Sigmoid colon (tissue), 7 donors: ENCODE data around the gene OPCML. TPM values are rescaled to one million over a fixed set of nuclear protein-coding genes. Genes with fewer than 3 reads are reported as not detected.

Experiments
- DNase-seq: peaks from one replicate; pipeline ENCODE4 v3.0.0-alpha.2; 2019
- H3K27ac ChIP-seq, 4 donors: fragments of 200-600 bp; sonication (generic); one replicate each; pipeline ENCODE4 v1.5.1; 2016 to 2019; ENCODE audit warnings: mild to moderate bottlenecking in 1 of 4
- H3K27me3 ChIP-seq, 3 donors: fragments of 200-600 bp; sonication (generic); one replicate each; pipeline ENCODE4 v1.5.1; 2019; ENCODE audit warnings: mild to moderate bottlenecking in 1 of 3
- H3K36me3 ChIP-seq, 4 donors: fragments of 200-600 bp; sonication (generic); one replicate each; pipeline ENCODE4 v1.5.1; 2016 to 2019
- H3K4me1 ChIP-seq, 4 donors: fragments of 200-600 bp; sonication (generic); one replicate each; pipeline ENCODE4 v1.5.1; 2017 to 2019
- H3K4me3 ChIP-seq, 4 donors: fragments of 200-600 bp; sonication (generic); one replicate each; pipeline ENCODE4 v1.5.1; 2017 to 2019; ENCODE audit warnings: mild to moderate bottlenecking in 2 of 4, moderate library complexity in 1 of 4
- H3K9me3 ChIP-seq, 4 donors: fragments of 200-600 bp in 3 of 4; sonication (generic) in 3 of 4; one replicate each; pipeline versions ENCODE4 v1.5.1 to v1.6.1; 2013 to 2019
- CTCF ChIP-seq, 4 experiments: fragments of 450-650 bp in 3 of 4; fragments of 200-600 bp in 1 of 4; IDR thresholded peaks; one replicate each; pipeline ENCODE4 v1.5.1; 2016 to 2019; ENCODE audit warnings: antibody characterized with exemption in 4 of 4, mild to moderate bottlenecking in 3 of 4, moderate library complexity in 2 of 4
- EP300 ChIP-seq, 4 donors: sonication (generic); formaldehyde crosslinking; IDR thresholded peaks; one replicate each; pipeline ENCODE4 v1.6.1; 2017; ENCODE audit warnings: antibody characterized with exemption in 4 of 4
- POLR2A ChIP-seq, 2 donors: fragments of 450-650 bp; IDR thresholded peaks; one replicate each; pipeline ENCODE4 v1.6.1; 2016; ENCODE audit warnings: antibody characterized with exemption in 2 of 2, mild to moderate bottlenecking in 2 of 2, moderate library complexity in 2 of 2
- POLR2AphosphoS5 ChIP-seq, 4 donors: sonication (generic); formaldehyde crosslinking; IDR thresholded peaks; one replicate each; pipeline ENCODE4 v1.6.1; 2017; ENCODE audit warnings: antibody characterized with exemption in 4 of 4
- WGBS, 2 donors: extraction: QIAGEN DNeasy Blood & Tissue Kit; methylation state at CpG; one replicate each; pipeline ENCODE4 v1.1.7; 2013; 5-methylcytosine and 5-hydroxymethylcytosine counted together
- intact Hi-C: fragments of 100-400 bp; cut with DNase I; formaldehyde crosslinking; loops from one replicate; pipeline ENCODE4 v1.15.1; 2023
- polyA plus RNA-seq, 3 donors: library from polyadenylated mRNA; stranded (reverse); fragments of 200-250 nt; gene quantifications; one replicate each; pipeline ENCODE4 v1.2.3, GENCODE V29; 2013
- total RNA-seq, 4 donors: library from RNA; depleted of rRNA; stranded (reverse); fragments of >200 nt; gene quantifications; one replicate each; pipeline ENCODE4 v1.1.0, GENCODE V29; 2016
- donor health status: healthy with polysubstance abuse.
- donor health status: Bipolar disorder and iron deficiency.
- donor health status: healthy.

OPCML gene
- total and polyA plus RNA-seq, 7 donors: under 0.01 to 0.14 (median 0.03) TPM; not detected in 4

DNA sequence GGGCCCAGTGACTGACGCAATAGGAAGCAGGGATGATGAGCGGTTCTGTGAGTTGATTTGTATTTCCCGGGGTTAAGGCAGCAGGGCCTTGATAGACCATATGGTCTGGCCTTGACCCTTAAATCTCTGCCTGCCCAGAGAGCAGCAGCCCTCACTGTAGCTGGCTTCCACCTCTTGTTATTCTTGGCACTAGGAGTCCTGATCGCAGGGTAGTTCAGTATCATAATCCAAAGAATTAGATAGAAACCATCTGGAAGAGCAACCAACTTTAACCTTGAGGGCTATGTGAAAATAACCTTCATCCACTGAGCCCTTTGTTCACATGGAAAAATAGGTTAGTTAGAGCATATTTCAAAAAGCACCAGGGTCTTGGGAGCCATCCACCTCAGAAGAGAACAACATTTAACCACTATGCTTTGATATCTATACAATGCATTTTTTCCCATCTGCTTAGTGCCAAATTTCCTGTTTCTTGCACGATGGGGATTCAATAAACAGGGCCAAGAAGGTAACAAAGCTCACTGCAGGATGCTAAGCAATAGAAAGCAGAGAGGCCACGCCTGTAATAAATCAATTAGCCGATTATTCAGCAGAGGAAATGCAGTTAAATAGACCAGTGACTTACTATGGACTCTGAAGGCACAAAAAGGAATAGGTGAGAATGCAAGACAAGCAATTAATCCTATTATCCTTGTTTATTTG, 761.3 kb downstream of the OPCML start:
- no peak for DNase-seq
- Histone ChIP-seq H3K36me3 (no peaks in the 10 kb centered on the region), H3K4me1 (no peaks in the 10 kb centered on the region), H3K27ac (no peak overlapping the region), H3K27me3 (no peaks in the 10 kb centered on the region), H3K4me3 (no peak overlapping the region), H3K9me3 (no peaks in the 10 kb centered on the region)
- 50 to 51% methylated on average over 7 of the region's 7 CpGs for WGBS, 2 donors
- intact Hi-C loops: no loop called here
- TF ChIP-seq POLR2AphosphoS5 (IDR thresholded peaks at IDR 0.05) (no peak), CTCF (IDR thresholded peaks at IDR 0.05) (no peak), EP300 (IDR thresholded peaks at IDR 0.05) (no peak), POLR2A (IDR thresholded peaks at IDR 0.05) (no peak)

GRCh38 chr11:132763503-132763902, 768.8 kb downstream of the OPCML start:
- 92 to 93% methylated on average over 5 of the region's 5 CpGs for WGBS, 2 donors
- Histone ChIP-seq H3K27ac (no peak overlapping the region), H3K9me3 (no peaks in the 10 kb centered on the region), H3K4me3 (no peak overlapping the region), H3K36me3 (no peaks in the 10 kb centered on the region), H3K27me3 (no peaks in the 10 kb centered on the region), H3K4me1 (no peaks in the 10 kb centered on the region)
- intact Hi-C loops: no loop called here
- DNase-seq: no peak
- TF ChIP-seq POLR2A (IDR thresholded peaks at IDR 0.05): no peak
- TF ChIP-seq CTCF (IDR thresholded peaks at IDR 0.05): no peak
- no peak for TF ChIP-seq EP300 (IDR thresholded peaks at IDR 0.05)
- no peak for TF ChIP-seq POLR2AphosphoS5 (IDR thresholded peaks at IDR 0.05)

DNA sequence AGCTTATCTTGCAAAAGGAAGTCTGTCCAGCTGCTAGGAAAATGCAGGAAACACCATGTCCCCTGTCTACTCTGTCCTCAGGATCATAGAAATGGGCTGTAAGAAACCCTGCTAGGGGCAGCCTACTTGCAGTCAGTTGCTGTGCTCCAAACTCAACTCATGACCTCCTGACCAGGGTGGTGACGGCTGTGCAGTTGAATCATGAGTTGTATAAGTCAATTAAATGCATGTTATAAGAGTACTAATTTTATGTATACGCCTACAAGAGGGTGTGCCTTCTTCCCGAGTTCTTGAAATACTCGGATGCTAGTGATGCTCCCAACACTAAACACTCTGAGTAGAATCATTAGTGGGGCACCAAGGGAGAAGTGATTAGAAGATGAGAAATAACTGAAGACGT, 776.4 kb downstream of the OPCML start:
- WGBS, 2 donors: 77 to 88% methylated on average over 5 of the region's 5 CpGs
- H3K27ac ChIP-seq: no peak overlapping the region
- intact Hi-C loops: no loop called here
- no peak overlapping the region for H3K4me3 ChIP-seq
- DNase-seq: no peak
- TF ChIP-seq POLR2AphosphoS5 (IDR thresholded peaks at IDR 0.05): no peak
- no peak for TF ChIP-seq EP300 (IDR thresholded peaks at IDR 0.05)
- TF ChIP-seq CTCF (IDR thresholded peaks at IDR 0.05): no peak
- TF ChIP-seq POLR2A (IDR thresholded peaks at IDR 0.05): no peak
- H3K27me3 ChIP-seq: no peaks in the 10 kb centered on the region
- H3K4me1 ChIP-seq: no peaks in the 10 kb centered on the region
- H3K36me3 ChIP-seq: no peaks in the 10 kb centered on the region
- no peaks in the 10 kb centered on the region for H3K9me3 ChIP-seq

GRCh38 chr11:132751516-132752250, 780.6 kb downstream of the OPCML start:
- 79 to 83% methylated on average over 3 of the region's 3 CpGs for WGBS, 2 donors
- Histone ChIP-seq H3K36me3 (no peaks in the 10 kb centered on the region), H3K4me1 (no peaks in the 10 kb centered on the region), H3K4me3 (no peak overlapping the region), H3K27me3 (no peaks in the 10 kb centered on the region), H3K9me3 (no peaks in the 10 kb centered on the region), H3K27ac (no peak overlapping the region)
- DNase-seq: no peak
- no peak for TF ChIP-seq CTCF (IDR thresholded peaks at IDR 0.05)
- TF ChIP-seq POLR2AphosphoS5 (IDR thresholded peaks at IDR 0.05): no peak
- no peak for TF ChIP-seq POLR2A (IDR thresholded peaks at IDR 0.05)
- no peak for TF ChIP-seq EP300 (IDR thresholded peaks at IDR 0.05)
- intact Hi-C loops: no loop called here
